ENCODE measurements around the gene RHBDL3.
"Not testable (repeated sequence)": the region's sequence is repeated elsewhere in the genome, so short reads cannot be mapped to it uniquely, and the experiment has no call there.

RHBDL3 gene

DNA sequence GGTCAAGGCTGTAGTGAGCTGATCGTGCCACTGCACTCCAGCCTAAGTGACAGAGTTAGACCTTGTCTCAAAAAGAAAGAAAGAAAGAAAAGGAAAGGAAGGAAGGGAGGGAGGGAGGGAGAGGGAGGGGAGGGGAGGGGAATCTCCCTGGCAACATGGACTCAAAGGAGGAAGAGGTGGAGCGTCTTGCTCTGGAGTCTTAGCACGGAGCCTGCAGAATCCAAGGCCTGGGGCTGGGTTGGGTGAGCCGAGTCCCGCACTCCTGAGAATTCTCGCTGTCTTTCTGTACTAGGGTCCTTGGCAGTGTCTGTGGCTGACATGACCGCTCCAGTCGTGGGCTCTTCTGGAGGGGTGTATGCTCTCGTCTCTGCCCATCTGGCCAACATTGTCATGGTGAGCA, 39.4 kb downstream of the RHBDL3 start:
- no peak overlapping the region for H3K27ac ChIP-seq (ENCODE audit: low read length)
- no peak for DNase-seq (ENCODE audit: low read depth, low spot score)
- no peaks in the 10 kb centered on the region for H3K36me3 ChIP-seq (ENCODE audit: control insufficient read depth, insufficient read depth, low read length)
- no peaks in the 10 kb centered on the region for H3K9me3 ChIP-seq (ENCODE audit: control insufficient read depth, insufficient read depth, low read length)
- no peak overlapping the region for H3K4me3 ChIP-seq (ENCODE audit: low read length)
- no peaks in the 10 kb centered on the region for H3K27me3 ChIP-seq (ENCODE audit: control insufficient read depth, insufficient read depth, low read length)
- no CpG with 5 or more reads among the region's 9 CpGs for WGBS (ENCODE audit: insufficient coverage, insufficient read length)
- peaks cover 19% of the 10 kb centered on the region for H3K4me1 ChIP-seq (ENCODE audit: control insufficient read depth, insufficient read depth, low read length)

DNA sequence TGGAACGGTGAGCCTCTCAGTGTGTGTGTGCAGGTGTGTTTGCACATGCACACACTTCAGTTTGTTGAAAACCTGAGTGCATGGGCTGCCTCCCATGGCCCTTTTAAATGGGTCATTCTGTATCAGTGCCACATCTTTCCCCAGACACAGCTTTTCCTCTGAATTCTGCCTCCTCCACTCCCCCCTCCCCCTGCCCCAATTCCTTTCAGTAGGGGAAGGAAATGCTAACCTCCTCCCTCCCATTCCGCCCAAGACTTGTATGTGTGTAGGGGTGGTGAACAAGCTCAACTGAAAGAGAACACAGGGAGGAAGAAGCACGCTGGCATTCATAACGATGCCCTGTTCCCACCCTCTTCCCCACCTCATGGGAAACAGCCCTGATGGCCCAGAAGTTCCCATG, 42.0 kb downstream of the RHBDL3 start:
- H3K4me3 ChIP-seq (ENCODE audit: low read length) = no peak overlapping the region
- no CpG with 5 or more reads among the region's 4 CpGs for WGBS (ENCODE audit: insufficient coverage, insufficient read length)
- no peaks in the 10 kb centered on the region for H3K27me3 ChIP-seq (ENCODE audit: control insufficient read depth, insufficient read depth, low read length)
- no peak for DNase-seq (ENCODE audit: low read depth, low spot score)
- peaks cover 19% of the 10 kb centered on the region for H3K4me1 ChIP-seq (ENCODE audit: control insufficient read depth, insufficient read depth, low read length)
- no peaks in the 10 kb centered on the region for H3K9me3 ChIP-seq (ENCODE audit: control insufficient read depth, insufficient read depth, low read length)
- H3K36me3 ChIP-seq (ENCODE audit: control insufficient read depth, insufficient read depth, low read length) = no peaks in the 10 kb centered on the region
- no peak overlapping the region for H3K27ac ChIP-seq (ENCODE audit: low read length)

DNA sequence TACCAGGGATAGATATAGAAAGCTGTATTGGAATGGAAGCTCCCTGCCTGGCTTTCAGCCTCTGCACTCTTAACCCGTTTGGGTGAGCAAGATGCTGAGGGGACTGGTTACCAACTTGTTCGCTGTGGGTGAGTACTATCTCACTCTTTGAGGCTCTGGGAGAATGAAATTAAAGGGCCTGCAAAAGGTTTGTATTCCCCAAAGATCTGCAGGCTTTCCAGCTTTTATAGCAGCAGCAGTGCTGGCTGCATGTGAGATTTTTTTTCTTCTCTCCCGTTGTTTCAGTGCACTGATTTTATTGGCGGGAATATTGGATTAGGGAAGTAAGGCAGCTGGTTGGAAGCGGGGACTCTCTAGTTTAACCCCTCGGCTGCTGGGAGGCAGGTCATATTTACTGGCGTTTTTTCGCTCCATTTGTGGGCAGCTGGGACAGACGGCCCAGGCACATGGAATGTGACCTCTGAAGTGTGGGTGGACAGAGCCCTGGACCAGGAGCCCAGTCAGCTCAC, 45.5 kb downstream of the RHBDL3 start:
- H3K36me3 ChIP-seq (ENCODE audit: control insufficient read depth, insufficient read depth, low read length) = no peaks in the 10 kb centered on the region
- H3K9me3 ChIP-seq (ENCODE audit: control insufficient read depth, insufficient read depth, low read length) = no peaks in the 10 kb centered on the region
- no peak overlapping the region for H3K4me3 ChIP-seq (ENCODE audit: low read length)
- H3K27ac ChIP-seq (ENCODE audit: low read length) = no peak overlapping the region
- no CpG with 5 or more reads among the region's 9 CpGs for WGBS (ENCODE audit: insufficient coverage, insufficient read length)
- no peaks in the 10 kb centered on the region for H3K27me3 ChIP-seq (ENCODE audit: control insufficient read depth, insufficient read depth, low read length)
- DNase-seq (ENCODE audit: low read depth, low spot score) = no peak
- H3K4me1 ChIP-seq (ENCODE audit: control insufficient read depth, insufficient read depth, low read length) = peaks cover 5% of the 10 kb centered on the region

- no peak overlapping the region for H3K27ac ChIP-seq (ENCODE audit: low read length)
- no peak overlapping the region for H3K4me3 ChIP-seq (ENCODE audit: low read length)
- H3K36me3 ChIP-seq (ENCODE audit: control insufficient read depth, insufficient read depth, low read length) = no peaks in the 10 kb centered on the region
- no CpG with 5 or more reads among the region's 9 CpGs for WGBS (ENCODE audit: insufficient coverage, insufficient read length)
- no peaks in the 10 kb centered on the region for H3K9me3 ChIP-seq (ENCODE audit: control insufficient read depth, insufficient read depth, low read length)
- H3K27me3 ChIP-seq (ENCODE audit: control insufficient read depth, insufficient read depth, low read length) = no peaks in the 10 kb centered on the region
- peaks cover 1% of the 10 kb centered on the region; the same call in 1 of the 2 replicates for H3K4me1 ChIP-seq (ENCODE audit: control insufficient read depth, insufficient read depth, low read length)
- DNase-seq (ENCODE audit: low read depth, low spot score) = no peak
Observed at GRCh38 chr17:32314636-32315035, 49.0 kb downstream of the RHBDL3 start.

DNA sequence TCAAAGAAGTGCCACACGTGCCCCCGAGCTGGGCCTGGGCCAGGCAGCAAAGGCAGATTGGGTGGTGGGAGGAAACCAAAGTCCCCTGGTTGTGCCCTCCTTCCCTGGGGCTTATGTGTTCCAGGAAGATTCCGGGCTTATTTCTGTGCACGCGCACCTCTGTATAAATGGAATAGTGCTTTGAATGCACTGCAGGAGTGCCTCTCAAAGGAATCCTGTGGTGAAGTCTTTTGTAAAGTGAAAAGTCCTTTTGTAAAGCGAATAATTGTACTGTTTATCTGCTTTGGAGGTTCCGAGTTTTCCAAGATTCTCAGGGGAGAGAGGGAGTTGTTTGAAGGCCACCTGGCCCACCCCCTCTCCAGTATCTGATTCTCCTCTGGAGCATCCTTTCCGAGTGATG, 49.5 kb downstream of the RHBDL3 start:
- Histone ChIP-seq H3K4me3 (ENCODE audit: low read length) (no peak overlapping the region), H3K27me3 (ENCODE audit: control insufficient read depth, insufficient read depth, low read length) (no peaks in the 10 kb centered on the region), H3K27ac (ENCODE audit: low read length) (no peak overlapping the region), H3K4me1 (ENCODE audit: control insufficient read depth, insufficient read depth, low read length) (peaks cover 1% of the 10 kb centered on the region; the same call in 1 of the 2 replicates), H3K9me3 (ENCODE audit: control insufficient read depth, insufficient read depth, low read length) (no peaks in the 10 kb centered on the region), H3K36me3 (ENCODE audit: control insufficient read depth, insufficient read depth, low read length) (no peaks in the 10 kb centered on the region)
- DNase-seq (ENCODE audit: low read depth, low spot score) = no peak
- no CpG with 5 or more reads among the region's 8 CpGs for WGBS (ENCODE audit: insufficient coverage, insufficient read length)

DNA sequence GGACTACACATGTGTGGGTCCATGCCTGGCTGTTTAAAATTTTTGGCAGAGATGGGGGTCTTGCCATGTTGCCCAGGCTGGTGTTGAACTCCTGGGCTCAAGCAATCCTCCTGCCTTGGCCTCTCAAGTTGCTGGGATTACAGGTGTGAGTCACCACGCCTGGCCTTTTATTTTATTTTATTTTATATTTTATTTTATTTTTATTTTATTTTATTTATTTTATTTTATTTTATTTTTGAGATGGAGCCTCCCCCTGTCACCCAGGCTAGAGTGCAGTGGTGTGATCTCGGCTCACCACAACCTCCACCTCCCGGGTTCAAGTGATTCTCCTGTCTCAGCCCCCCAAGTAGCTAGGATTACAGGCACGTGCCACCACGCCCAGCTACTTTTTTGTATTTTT, 51.0 kb downstream of the RHBDL3 start:
- no CpG with 5 or more reads among the region's 5 CpGs for WGBS (ENCODE audit: insufficient coverage, insufficient read length)

GRCh38 chr17:32317353-32317752, 51.7 kb downstream of the RHBDL3 start:
- Histone ChIP-seq H3K4me1 (ENCODE audit: control insufficient read depth, insufficient read depth, low read length) (no peaks in the 10 kb centered on the region), H3K27me3 (ENCODE audit: control insufficient read depth, insufficient read depth, low read length) (no peaks in the 10 kb centered on the region), H3K36me3 (ENCODE audit: control insufficient read depth, insufficient read depth, low read length) (no peaks in the 10 kb centered on the region), H3K4me3 (ENCODE audit: low read length) (no peak overlapping the region), H3K9me3 (ENCODE audit: control insufficient read depth, insufficient read depth, low read length) (no peaks in the 10 kb centered on the region), H3K27ac (ENCODE audit: low read length) (no peak overlapping the region)
- 100% methylated on average over 1 of the region's 4 CpGs for WGBS (ENCODE audit: insufficient coverage, insufficient read length)
- DNase-seq (ENCODE audit: low read depth, low spot score) = no peak

More for the DNA sequence above, 51.0 kb downstream of the RHBDL3 start:
- H3K4me1 ChIP-seq (ENCODE audit: control insufficient read depth, insufficient read depth, low read length); H3K9me3 ChIP-seq (ENCODE audit: control insufficient read depth, insufficient read depth, low read length); H3K27ac ChIP-seq (ENCODE audit: low read length); H3K27me3 ChIP-seq (ENCODE audit: control insufficient read depth, insufficient read depth, low read length); H3K36me3 ChIP-seq (ENCODE audit: control insufficient read depth, insufficient read depth, low read length); DNase-seq (ENCODE audit: low read depth, low spot score); H3K4me3 ChIP-seq (ENCODE audit: low read length): not testable (repeated sequence)

GRCh38 chr17:32318071-32318470, 52.4 kb downstream of the RHBDL3 start:
- no peak overlapping the region for H3K4me3 ChIP-seq (ENCODE audit: low read length)
- no peak for DNase-seq (ENCODE audit: low read depth, low spot score)
- no peak overlapping the region for H3K27ac ChIP-seq (ENCODE audit: low read length)
- no peaks in the 10 kb centered on the region for H3K9me3 ChIP-seq (ENCODE audit: control insufficient read depth, insufficient read depth, low read length)
- WGBS (ENCODE audit: insufficient coverage, insufficient read length) = no CpG with 5 or more reads among the region's 8 CpGs
- no peaks in the 10 kb centered on the region for H3K4me1 ChIP-seq (ENCODE audit: control insufficient read depth, insufficient read depth, low read length)
- no peaks in the 10 kb centered on the region for H3K36me3 ChIP-seq (ENCODE audit: control insufficient read depth, insufficient read depth, low read length)
- H3K27me3 ChIP-seq (ENCODE audit: control insufficient read depth, insufficient read depth, low read length) = no peaks in the 10 kb centered on the region

DNA sequence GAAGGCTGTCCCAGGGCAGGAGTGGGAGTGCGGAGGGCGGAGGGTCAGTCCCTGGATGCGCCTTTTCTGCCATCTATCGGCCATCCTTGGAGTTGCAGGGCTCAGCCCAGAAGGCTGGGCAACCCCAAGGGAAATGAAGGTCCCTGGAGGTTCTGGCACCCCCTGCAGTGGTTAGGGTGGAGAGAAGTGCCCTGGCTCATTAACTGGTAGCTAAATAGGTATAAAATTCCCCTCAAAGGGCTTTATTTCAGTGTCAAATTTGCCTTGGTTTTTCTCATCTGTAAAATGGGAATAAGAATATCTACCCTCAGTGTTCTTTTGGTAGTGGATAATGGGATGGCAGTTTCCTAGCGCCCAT, 53.9 kb downstream of the RHBDL3 start:
- no peaks in the 10 kb centered on the region for H3K4me1 ChIP-seq (ENCODE audit: control insufficient read depth, insufficient read depth, low read length)
- H3K27me3 ChIP-seq (ENCODE audit: control insufficient read depth, insufficient read depth, low read length) = no peaks in the 10 kb centered on the region
- H3K27ac ChIP-seq (ENCODE audit: low read length) = no peak overlapping the region
- no peaks in the 10 kb centered on the region for H3K9me3 ChIP-seq (ENCODE audit: control insufficient read depth, insufficient read depth, low read length)
- H3K36me3 ChIP-seq (ENCODE audit: control insufficient read depth, insufficient read depth, low read length) = no peaks in the 10 kb centered on the region
- DNase-seq (ENCODE audit: low read depth, low spot score) = peak; percentile 71
- H3K4me3 ChIP-seq (ENCODE audit: low read length) = no peak overlapping the region
- no CpG with 5 or more reads among the region's 5 CpGs for whole genome bisulfite sequencing (ENCODE audit: insufficient coverage, insufficient read length)

- H3K4me1 ChIP-seq (ENCODE audit: control insufficient read depth, insufficient read depth, low read length); H3K9me3 ChIP-seq (ENCODE audit: control insufficient read depth, insufficient read depth, low read length); H3K36me3 ChIP-seq (ENCODE audit: control insufficient read depth, insufficient read depth, low read length); H3K4me3 ChIP-seq (ENCODE audit: low read length); DNase-seq (ENCODE audit: low read depth, low spot score); H3K27me3 ChIP-seq (ENCODE audit: control insufficient read depth, insufficient read depth, low read length); H3K27ac ChIP-seq (ENCODE audit: low read length): not testable (repeated sequence)
- WGBS (ENCODE audit: insufficient coverage, insufficient read length) = no CpG with 5 or more reads among the region's 6 CpGs
Observed at GRCh38 chr17:32320080-32320479, 54.4 kb downstream of the RHBDL3 start.

DNA sequence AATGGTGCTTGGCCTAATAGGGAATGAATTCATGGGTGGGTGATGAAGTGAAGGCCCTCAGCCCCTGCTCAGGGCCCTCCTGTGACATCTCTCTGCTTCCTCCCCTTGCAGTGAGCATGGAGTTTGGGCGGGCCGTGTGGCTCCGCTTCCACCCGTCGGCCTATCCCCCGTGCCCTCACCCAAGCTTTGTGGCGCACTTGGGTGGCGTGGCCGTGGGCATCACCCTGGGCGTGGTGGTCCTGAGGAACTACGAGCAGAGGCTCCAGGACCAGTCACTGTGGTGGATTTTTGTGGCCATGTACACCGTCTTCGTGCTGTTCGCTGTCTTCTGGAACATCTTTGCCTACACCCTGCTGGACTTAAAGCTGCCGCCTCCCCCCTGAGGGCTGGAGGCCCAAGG, 55.2 kb downstream of the RHBDL3 start:
- H3K4me1 ChIP-seq (ENCODE audit: control insufficient read depth, insufficient read depth, low read length) = no peaks in the 10 kb centered on the region
- no peak overlapping the region for H3K27ac ChIP-seq (ENCODE audit: low read length)
- no peak for DNase-seq (ENCODE audit: low read depth, low spot score)
- H3K4me3 ChIP-seq (ENCODE audit: low read length) = no peak overlapping the region
- H3K27me3 ChIP-seq (ENCODE audit: control insufficient read depth, insufficient read depth, low read length) = no peaks in the 10 kb centered on the region
- H3K36me3 ChIP-seq (ENCODE audit: control insufficient read depth, insufficient read depth, low read length) = no peaks in the 10 kb centered on the region
- no CpG with 5 or more reads among the region's 15 CpGs for WGBS (ENCODE audit: insufficient coverage, insufficient read length)
- H3K9me3 ChIP-seq (ENCODE audit: control insufficient read depth, insufficient read depth, low read length) = no peaks in the 10 kb centered on the region

All from iPS DF 6.9 (cell line).